ENCODE results near the gene GOLGA1.

Gene GOLGA1

GRCh38 chr9:124863371-124863871 lies 77.5 kb downstream of the GOLGA1 start:
- FAIRE-seq: no peak
- TF ChIP-seq TAF1 (IDR thresholded peaks at IDR 0.05; ENCODE audit: borderline replicate concordance, low read depth, low read length) (no peak), POLR2AphosphoS5 (IDR thresholded peaks at IDR 0.05; ENCODE audit: low read depth, low read length) (no peak), POLR2A (IDR thresholded peaks at IDR 0.05; ENCODE audit: low read depth, low read length) (no peak)
- no peak for DNase-seq (ENCODE audit: insufficient read length)

- peak; percentile 99 for TF ChIP-seq TAF1 (IDR thresholded peaks at IDR 0.05; ENCODE audit: borderline replicate concordance, low read depth, low read length)
- TF ChIP-seq POLR2AphosphoS5 (IDR thresholded peaks at IDR 0.05; ENCODE audit: low read depth, low read length): peak; percentile 94
- peak; percentile 97 for TF ChIP-seq POLR2A (IDR thresholded peaks at IDR 0.05; ENCODE audit: low read depth, low read length)
- FAIRE-seq (peak; percentile 94), DNase-seq (ENCODE audit: insufficient read length) (peak; percentile 98)
These were observed 79.3 kb downstream of the GOLGA1 start, which contains the start of the genes ARPC5L and RPL35 for GRCh38 chr9:124861342-124862229. TSS of gene ARPC5L (plus strand) at chr9:124862130. CDS start at chr9:124869291, 7,161 bp downstream. TSS of gene RPL35 (minus strand) at chr9:124861957. CDS start at chr9:124861912, 45 bp downstream.

- DNase-seq (ENCODE audit: insufficient read length) (no peak), FAIRE-seq (no peak)
- TF ChIP-seq POLR2AphosphoS5 (IDR thresholded peaks at IDR 0.05; ENCODE audit: low read depth, low read length) (no peak; the same call in 1 of the 2 replicates), POLR2A (IDR thresholded peaks at IDR 0.05; ENCODE audit: low read depth, low read length) (no peak), TAF1 (IDR thresholded peaks at IDR 0.05; ENCODE audit: borderline replicate concordance, low read depth, low read length) (no peak)
These were observed 80.1 kb downstream of the GOLGA1 start for GRCh38 chr9:124860582-124861341.

GRCh38 chr9:124859803-124860581 lies 80.9 kb downstream of the GOLGA1 start:
- DNase-seq (ENCODE audit: insufficient read length) (no peak), FAIRE-seq (no peak)
- peak; percentile 44 for TF ChIP-seq POLR2AphosphoS5 (IDR thresholded peaks at IDR 0.05; ENCODE audit: low read depth, low read length)
- peak; percentile 17; the same call in 1 of the 2 replicates for TF ChIP-seq POLR2A (IDR thresholded peaks at IDR 0.05; ENCODE audit: low read depth, low read length)
- TF ChIP-seq TAF1 (IDR thresholded peaks at IDR 0.05; ENCODE audit: borderline replicate concordance, low read depth, low read length): no peak

- TF ChIP-seq TAF1 (IDR thresholded peaks at IDR 0.05; ENCODE audit: borderline replicate concordance, low read depth, low read length) (no peak), POLR2AphosphoS5 (IDR thresholded peaks at IDR 0.05; ENCODE audit: low read depth, low read length) (no peak; the same call in 1 of the 2 replicates), POLR2A (IDR thresholded peaks at IDR 0.05; ENCODE audit: low read depth, low read length) (peak; percentile 58; the same call in 1 of the 2 replicates)
- FAIRE-seq: no peak
- DNase-seq (ENCODE audit: insufficient read length): no peak
These were observed 82.4 kb downstream of the GOLGA1 start for GRCh38 chr9:124858330-124859046.

- no peak for TF ChIP-seq POLR2AphosphoS5 (IDR thresholded peaks at IDR 0.05; ENCODE audit: low read depth, low read length)
- TF ChIP-seq TAF1 (IDR thresholded peaks at IDR 0.05; ENCODE audit: borderline replicate concordance, low read depth, low read length): no peak
- TF ChIP-seq POLR2A (IDR thresholded peaks at IDR 0.05; ENCODE audit: low read depth, low read length): no peak
- DNase-seq (ENCODE audit: insufficient read length): no peak
- no peak for FAIRE-seq
These were observed 83.2 kb downstream of the GOLGA1 start for GRCh38 chr9:124857533-124858162.

- no peak for TF ChIP-seq POLR2AphosphoS5 (IDR thresholded peaks at IDR 0.05; ENCODE audit: low read depth, low read length)
- TF ChIP-seq POLR2A (IDR thresholded peaks at IDR 0.05; ENCODE audit: low read depth, low read length): no peak
- no peak for TF ChIP-seq TAF1 (IDR thresholded peaks at IDR 0.05; ENCODE audit: borderline replicate concordance, low read depth, low read length)
- FAIRE-seq (no peak), DNase-seq (ENCODE audit: insufficient read length) (no peak)
These were observed 84.7 kb downstream of the GOLGA1 start for GRCh38 chr9:124855944-124856765.

- FAIRE-seq: no peak
- no peak for TF ChIP-seq TAF1 (IDR thresholded peaks at IDR 0.05; ENCODE audit: borderline replicate concordance, low read depth, low read length)
- no peak for TF ChIP-seq POLR2AphosphoS5 (IDR thresholded peaks at IDR 0.05; ENCODE audit: low read depth, low read length)
- TF ChIP-seq POLR2A (IDR thresholded peaks at IDR 0.05; ENCODE audit: low read depth, low read length): no peak
- no peak for DNase-seq (ENCODE audit: insufficient read length)
These were observed 85.3 kb downstream of the GOLGA1 start for GRCh38 chr9:124855566-124855943.

- TF ChIP-seq POLR2A (IDR thresholded peaks at IDR 0.05; ENCODE audit: low read depth, low read length) (no peak), TAF1 (IDR thresholded peaks at IDR 0.05; ENCODE audit: borderline replicate concordance, low read depth, low read length) (no peak), POLR2AphosphoS5 (IDR thresholded peaks at IDR 0.05; ENCODE audit: low read depth, low read length) (no peak)
- no peak for DNase-seq (ENCODE audit: insufficient read length)
- no peak for FAIRE-seq
These were observed 86.1 kb downstream of the GOLGA1 start for GRCh38 chr9:124854822-124855221.

Data from GM12892 (cell line).